GM18907 (cell line): Measurements from ENCODE around the gene INTS7.
"Not testable (repeated sequence)": the region's sequence is repeated elsewhere in the genome, so short reads cannot be mapped to it uniquely, and the experiment has no call there.

Experiments
- ATAC-seq: cut with Tn5 transposase; IDR thresholded peaks from one replicate; pipeline ENCODE4 v1.9.1; 2021; ENCODE audit warnings: mild to moderate bottlenecking, moderate library complexity; ENCODE audit not compliant: unreplicated experiment

Gene INTS7

DNA sequence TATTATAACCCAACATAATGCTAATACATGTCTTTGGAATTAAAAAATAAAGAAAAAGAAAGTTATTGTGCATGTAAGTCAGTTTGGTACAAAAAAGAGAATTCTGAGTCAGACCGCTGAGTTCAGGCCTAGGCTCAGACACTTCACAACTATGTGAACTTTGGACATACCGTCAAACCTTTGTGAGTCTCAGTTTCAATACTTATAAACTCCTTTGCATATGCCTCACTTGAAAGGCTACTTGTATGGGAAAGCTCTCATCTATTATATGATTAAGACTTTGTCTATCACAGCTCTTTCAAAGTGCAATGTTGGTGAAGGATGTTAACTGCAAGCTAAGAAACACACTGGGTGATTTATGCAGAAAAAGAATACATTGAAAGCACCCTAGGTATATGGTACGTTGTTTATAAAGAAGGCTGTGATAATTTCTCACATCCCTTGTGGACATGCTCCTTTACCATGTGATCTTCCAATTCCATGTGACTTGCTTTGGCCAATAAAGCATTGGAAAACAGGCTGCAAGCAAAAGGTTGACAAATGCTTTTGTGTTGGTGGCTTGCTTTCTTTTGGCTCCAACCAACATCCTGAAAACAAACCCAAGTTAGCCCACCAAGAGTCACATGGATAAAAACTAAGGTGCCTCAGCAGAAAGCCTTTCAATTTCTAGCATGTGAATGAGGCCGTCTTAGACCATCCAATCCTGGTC, 49.6 kb downstream of the INTS7 start:
- peak; percentile 87 for ATAC-seq

DNA sequence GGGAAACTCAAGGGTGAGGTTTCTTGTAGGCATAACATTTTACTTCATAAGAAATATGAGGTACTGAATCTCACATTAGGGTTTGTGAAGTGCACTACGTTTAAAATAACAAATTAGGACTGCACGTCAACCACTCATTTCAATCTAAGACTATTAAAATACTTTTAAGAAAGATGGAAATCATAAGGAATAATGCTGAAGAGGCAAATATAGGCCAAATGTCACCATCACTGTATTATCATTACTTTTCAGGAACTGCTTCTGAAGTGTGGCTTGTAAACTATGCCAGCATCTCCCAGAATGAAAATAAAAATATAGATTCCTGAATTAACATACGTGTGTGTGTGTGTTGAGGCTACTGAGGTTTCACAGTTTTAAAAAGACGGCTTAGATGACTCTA, 56.8 kb downstream of the INTS7 start:
- no peak for ATAC-seq

DNA sequence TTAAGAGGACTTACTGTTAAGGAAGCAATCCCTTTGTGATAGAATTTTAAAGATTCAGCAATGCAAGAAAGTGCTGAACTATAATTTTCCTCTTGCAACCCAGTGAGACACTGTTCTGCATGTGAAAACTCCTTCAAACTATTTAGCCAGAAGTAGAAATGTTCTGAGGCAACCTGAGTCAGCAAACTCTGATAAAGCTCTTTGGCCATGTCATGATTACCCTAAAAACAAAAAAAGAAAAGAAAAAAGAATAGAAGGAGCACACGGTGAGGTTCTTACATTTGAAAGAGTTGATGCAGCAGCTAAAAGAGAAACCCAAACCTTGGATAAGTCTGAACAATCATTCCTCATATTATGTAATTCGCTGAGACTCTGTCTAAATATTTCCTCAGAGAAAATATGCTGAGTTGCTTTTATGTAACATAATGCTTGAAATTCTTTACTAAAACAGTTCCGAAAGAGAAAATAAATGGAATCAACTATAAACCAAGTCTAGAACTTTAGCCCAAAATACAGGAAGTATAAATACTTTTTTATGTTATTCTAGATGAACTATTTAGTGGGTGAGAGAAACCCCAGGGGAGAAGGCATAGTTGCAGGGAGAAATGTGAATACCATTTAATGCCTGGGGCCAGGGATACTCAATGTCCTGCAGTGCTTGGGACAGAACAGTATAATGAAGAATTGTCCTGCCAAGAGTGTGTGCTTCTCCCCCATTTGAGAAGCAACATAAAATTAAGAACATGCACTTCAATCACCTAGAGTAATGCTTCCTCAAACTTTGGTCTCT, 60.0 kb downstream of the INTS7 start:
- ATAC-seq: no peak

DNA sequence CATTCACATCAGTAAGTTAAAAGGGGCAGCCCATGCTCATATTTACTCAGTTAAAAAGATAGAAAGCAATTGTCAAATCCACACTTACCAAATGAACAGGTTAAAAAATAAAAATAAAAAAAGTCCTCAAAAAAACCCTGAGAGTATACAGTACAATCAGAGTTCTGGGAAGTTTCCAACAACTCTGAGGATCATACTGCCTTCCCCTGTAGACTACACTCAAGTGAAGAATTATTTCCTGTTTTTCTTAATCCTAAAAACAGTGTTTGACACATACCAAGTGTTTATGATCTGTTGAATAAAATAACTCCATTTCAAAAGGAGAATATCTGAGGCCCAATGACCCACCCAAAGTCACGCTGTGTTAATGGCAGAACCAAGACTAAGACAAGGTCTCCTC, 61.8 kb downstream of the INTS7 start:
- no peak for ATAC-seq

DNA sequence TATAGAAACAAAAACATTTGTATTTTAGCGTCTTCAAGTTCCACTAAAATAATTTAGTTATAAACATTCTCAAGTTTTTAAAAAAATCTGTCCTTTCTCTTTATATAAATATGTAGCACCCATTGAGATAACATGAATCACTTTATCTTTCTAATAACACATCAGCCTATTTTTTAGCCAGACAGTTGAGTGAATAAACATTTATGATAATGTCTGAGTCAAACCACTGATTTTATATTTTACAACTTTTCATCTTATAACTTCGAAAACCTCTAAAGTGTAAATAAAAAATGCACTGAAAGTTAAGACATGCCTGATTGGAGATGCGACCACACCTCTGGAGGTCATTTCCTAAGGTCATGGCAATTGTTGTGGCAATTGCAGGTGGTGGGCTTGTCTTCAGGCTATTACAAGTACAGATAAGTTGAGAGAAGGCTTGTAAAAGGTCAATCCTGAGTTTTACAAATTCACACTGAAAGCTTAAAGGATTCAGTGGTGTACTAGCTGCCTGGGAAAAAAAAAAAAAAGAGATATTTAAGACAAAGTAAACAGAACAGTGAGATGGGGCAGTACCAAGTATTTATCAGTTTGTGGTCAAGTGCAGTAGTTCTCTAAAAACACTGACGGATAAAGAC, 67.0 kb downstream of the INTS7 start:
- no peak for ATAC-seq

DNA sequence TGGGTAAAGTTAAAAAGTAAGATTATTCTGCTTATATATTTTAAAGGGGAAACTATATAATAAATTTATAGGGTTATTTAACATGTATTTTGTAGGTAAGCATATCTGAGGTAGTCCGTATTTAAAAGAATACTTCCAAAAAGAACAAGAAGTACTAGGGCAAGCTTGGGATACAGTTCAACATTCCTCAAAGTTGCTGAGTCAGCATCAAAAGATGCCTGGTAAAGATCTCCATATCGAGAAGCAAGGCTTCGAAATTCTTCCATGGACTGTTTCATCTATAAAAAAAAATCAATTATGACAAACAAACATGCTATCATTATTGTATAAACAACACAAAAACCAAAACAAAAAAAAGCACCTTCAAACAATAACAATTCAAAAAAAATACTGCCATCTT, 67.7 kb downstream of the INTS7 start:
- ATAC-seq: no peak

DNA sequence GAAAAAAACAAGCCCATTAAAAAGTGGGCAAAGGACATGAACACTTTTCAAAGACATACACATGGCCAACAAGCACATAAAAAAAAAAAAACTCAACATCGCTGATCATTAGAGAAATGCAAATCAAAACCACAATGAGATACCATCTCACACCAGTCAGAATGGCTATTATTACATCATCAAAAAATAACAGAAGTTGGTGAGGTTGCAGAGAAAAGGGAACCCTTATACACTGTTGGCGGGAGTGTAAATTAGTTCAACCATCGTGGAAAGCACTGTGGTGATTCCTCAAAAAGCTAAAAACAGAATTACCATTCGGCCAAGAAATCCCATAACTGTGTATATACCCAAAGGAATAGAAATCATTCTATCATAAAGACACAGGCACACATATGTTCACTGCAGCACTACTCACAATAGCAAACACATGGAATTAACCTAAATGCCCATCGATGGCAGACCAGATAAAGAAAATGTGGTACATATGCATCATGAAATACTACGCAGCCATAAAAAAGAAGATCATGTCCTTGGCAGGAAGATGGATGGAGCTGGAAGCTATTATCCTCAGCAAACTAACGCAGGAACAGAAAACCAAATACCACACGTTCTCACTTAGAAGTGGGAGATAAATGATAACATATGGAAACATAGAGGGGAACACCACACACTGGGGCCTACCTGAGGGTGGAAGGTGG, 70.1 kb downstream of the INTS7 start:
- no peak for ATAC-seq

DNA sequence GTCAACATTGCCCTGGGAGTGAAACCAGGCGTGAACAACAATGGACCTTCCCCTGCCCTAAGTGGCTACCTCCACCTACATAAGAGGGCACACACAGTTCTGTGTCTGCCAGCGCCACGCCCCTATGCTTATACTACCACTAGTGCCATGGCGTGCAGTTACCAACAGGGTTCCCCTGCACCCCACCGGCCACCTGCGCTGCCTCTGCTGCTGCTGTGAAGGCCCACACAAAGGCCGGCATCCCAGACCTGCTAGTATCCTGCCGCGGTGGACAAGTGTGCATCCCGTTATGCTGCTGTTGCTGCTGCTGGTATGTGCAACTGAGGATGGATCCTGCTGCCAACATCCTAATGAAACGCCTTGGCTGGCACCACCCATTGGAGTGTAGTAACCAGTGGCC, 75.7 kb downstream of the INTS7 start:
- no peak for ATAC-seq

DNA sequence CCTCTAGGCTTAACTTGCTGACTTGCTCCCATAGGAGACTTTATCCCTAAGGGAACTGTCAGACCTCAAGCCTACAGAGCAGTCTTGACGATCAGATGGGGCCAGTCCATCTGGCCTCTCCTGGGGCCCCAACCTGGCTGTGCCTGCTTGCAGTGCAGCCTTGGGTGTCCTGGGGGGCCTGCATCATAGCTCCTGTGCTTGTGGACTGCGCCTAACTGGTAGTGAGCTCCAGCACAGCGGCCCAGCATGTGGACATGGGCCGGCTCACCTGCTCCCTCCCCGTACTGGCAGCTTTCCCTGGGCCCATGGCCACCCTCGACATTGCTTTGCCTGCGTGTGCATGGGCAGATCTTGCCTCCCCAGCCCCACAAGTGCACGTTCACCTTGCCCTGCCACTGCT, 76.1 kb downstream of the INTS7 start:
- ATAC-seq: no peak

DNA sequence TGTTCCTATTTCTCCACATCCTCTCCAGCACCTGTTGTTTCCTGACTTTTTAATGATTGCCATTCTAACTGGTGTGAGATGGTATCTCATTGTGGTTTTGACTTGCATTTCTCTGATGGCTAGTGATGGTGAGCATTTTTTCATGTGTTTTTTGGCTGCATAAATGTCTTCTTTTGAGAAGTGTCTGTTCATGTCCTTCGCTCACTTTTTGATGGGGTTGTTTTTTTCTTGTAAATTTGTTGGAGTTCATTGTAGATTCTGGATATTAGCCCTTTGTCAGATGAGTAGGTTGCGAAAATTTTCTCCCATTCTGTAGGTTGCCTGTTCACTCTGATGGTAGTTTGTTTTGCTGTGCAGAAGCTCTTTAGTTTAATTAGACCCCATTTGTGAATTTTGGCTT, 81.3 kb downstream of the INTS7 start:
- ATAC-seq: not testable (repeated sequence)

DNA sequence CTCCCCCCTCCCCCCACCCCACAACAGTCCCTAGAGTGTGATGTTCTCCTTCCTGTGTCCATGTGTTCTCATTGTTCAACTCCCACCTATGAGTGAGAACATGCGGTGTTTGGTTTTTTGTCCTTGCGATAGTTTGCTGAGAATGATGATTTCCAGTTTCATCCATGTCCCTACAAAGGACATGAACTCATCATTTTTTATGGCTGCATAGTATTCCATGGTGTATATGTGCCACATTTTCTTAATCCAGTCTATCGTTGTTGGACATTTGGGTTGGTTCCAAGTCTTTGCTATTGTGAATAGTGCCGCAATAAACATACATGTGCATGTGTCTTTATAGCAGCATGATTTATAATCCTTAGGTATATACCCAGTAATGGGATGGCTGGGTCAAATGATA, 81.8 kb downstream of the INTS7 start:
- ATAC-seq: not testable (repeated sequence)

DNA sequence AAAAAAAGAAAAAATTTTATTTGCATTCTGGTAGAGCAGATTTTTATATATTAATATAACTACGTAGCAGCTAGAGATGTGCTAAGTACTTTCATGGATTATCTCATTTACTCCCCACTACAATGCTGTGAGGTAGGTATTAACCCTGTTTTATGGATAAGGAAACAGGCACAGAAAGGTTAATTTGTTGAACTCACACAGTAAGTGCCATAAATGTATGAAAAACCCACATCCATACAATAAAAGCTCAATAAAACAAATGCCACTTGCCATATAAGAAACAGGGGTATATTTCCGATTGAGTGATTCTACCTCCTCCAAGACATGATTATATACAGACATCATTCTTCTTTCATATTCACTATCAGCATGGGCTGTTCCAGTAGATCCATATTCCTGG, 83.1 kb downstream of the INTS7 start:
- ATAC-seq: no peak

DNA sequence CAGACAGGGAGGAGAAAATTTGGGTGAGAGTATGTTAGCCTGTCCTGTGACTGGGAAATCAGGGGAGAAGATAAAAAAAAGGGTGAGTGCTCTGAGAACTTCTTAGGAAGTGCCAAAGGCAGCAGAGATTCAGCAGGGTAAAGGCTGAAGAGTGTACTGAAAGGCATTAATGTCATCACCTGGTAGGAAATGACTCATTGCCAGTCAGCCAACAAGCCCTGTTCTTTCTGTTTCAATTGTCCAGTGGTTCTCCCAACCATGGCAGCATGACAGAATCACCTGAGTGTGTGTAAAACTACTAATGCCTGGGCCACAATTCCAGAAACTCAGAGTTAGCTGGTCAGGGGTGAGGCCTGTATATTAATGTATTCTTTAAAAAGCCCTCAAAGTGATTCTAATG, 83.5 kb downstream of the INTS7 start:
- ATAC-seq: peak; percentile 98

DNA sequence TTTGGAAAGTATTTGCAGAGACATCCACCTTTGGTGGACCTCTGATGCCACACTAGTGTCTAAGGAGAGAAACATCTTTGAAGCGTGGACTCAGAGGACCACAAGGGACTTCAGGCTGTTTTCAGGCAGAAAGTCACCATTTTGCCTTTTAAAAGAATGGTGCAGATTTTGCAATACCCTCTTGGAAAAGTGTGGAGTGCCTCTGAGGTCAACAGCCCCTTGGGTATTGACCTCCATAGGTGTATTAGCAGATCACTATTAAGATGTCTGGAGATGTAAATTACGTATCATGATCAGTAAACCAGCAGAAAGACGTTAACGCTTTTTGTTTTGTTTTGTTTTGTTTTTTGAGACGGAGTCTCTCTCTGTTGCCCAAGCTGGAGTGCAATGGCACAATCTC, 87.0 kb downstream of the INTS7 start:
- ATAC-seq: no peak

DNA sequence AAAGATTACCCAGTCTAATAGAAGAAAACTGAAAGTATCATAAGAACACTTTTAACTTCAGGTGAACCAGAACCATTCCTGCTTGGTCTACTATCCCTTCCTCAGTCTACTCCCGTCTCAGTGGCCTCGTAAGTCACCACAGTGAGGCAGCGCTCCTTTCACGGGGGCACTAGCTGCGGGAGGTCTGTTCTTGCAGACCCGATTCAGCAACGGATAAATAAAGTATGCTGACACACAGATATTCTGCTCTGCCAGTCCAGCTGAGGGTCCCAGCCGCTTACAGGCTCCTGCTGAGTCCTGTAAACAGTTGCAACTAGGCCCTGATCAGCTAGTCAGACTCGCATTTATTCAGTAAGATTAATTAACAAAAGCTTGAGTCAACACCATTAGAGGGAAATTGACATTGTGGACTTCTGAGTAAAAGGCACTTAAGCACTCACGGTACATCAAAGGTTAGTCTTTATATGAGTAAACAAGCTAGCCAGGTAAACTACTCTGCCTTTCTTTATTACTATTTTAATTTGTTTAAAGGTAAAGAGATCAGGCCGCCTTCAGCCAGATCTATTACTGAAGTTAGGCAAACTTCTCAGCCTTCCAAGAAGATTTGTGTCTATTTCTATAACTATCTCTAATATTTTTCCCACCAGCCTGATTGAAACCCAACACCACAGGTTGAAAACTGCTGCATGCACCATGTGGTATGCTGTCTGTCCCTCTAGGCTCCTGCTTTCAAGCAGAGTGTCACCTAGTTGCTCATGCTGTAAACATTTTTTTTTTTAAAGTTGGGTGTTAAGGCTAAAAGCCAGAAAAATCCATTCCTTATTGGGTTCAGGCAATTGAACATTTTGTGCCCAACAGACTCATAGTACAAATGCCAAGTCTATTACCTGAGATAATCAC, 87.7 kb downstream of the INTS7 start:
- no peak for ATAC-seq

DNA sequence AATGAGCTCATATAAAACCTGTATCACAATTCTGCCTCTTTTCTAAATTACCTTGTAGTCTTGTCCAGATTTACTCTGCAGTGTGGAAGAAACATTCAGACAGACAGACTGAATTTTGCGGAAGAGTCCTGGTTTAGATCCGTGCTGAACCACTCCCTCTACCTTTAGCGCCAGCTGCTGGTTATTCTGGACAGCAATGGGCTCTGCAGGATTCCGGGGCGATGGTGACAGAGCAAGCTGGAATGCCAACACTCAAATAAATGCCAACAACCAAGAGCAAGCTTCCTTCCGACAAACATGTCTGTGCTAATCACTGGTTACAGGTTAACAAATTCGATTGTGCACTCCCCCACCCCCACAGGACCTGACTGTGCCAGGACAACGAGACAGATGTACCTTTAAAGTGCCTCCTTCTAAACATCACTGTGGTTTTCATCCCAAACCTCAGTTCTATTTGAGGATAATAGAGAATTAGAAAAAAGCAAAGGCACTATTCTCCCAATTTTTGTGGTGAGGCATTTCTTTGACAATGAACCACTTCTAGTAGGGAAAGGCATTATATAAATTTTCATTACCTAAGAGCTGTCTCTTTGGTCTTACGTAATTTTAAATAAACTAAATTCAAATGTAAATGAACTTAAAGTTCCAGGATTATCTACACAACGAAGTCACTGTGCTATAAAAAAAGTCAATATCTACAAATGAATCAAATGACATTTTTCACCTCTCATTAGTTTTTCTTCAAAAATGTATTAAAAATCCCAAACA, 90.4 kb downstream of the INTS7 start:
- no peak for ATAC-seq

DNA sequence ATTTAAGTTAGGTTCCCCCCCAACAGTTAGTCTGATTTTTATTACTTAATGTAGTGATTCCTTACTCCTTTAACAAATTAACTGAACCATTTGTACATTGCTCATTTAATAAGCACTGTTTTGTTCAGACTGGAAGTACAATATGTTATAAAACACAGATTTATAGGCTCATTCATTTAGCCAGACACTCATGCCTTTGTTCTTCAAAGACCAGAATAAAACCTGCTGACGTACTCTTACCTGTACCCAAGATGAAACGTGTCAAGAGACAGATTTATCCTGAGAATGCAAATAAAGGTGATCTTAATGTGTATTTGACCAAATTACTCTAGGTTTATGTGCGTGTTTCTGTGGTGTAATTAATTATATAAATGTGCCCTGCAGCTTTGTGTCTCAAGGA, 92.8 kb downstream of the INTS7 start:
- ATAC-seq: no peak

DNA sequence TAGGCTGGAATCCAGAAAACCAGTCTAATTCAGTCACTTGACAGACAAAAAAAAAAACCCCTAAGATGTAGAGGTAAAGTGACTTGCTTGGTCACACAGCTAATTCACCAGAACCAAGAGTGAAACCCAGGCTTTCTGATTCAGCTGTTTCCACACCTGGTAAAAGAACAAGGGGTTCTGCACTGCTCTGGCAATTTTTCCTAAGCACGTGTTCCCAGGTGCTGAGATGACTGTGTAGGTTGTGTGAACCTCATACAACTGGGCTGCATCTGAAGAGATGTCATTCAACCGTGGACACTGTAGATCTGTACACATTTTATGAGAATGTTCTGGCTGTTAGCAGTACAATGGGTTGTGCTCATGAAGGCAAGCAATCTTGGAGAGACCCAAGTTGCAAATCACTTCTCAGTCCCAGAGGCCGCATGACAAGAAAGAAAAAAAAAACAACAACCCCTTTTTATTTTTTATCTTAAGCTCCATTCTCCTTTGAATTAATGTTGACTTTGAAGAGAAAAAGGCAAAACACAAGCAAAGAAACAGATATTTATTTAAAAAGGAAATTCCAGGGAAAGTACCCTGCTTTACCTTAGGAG, 95.4 kb downstream of the INTS7 start:
- ATAC-seq: peak; percentile 81

DNA sequence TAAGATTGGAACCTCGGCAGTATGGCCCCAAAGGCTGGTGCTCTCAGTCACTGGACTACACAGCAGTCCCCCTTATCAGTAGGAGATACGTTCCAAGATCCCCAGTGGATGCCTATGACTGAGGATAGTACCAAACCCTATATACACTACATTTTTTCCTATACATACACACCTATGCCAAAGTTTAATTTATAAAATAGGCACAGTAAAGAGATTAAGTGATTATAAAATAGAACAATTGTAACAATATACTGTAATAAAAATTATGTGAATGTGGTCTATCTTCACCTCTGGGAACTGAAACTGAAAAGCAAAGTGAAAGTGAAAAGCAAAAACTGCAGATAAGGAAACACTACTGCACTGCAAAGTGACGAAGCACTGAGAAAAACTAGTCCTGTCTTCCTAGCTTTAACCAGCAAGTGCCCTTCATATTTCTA, 96.8 kb downstream of the INTS7 start:
- peak; percentile 36 for ATAC-seq
